SU-DHL-6 (cell line): Measurements from ENCODE around the gene ALDOC.
"Not testable (repeated sequence)": the region's sequence is repeated elsewhere in the genome, so short reads cannot be mapped to it uniquely, and the experiment has no call there.

ENCODE experiments used
- CTCF ChIP-seq: fragments of 200-600 bp; sonication (generic); IDR thresholded peaks from one replicate; pipeline ENCODE4 v1.5.1; 2017; ENCODE audit warnings: antibody characterized with exemption, mild to moderate bottlenecking, low read length, moderate library complexity; ENCODE audit not compliant: insufficient read depth, poor library complexity, severe bottlenecking
- EZH2phosphoT487 ChIP-seq: fragments of 200-600 bp; sonication (generic), shearing (Covaris generic); conservative IDR thresholded peaks from 2 replicates; pipeline ENCODE4 v1.6.1; 2018; ENCODE audit warnings: mild to moderate bottlenecking, antibody characterized with exemption, low read length, moderate library complexity, mixed read lengths

- TF ChIP-seq CTCF, EZH2phosphoT487: not testable (repeated sequence)
Measured at GRCh38 chr17:28576016-28576415, 679 bp downstream of the ALDOC start.
